CD14-positive monocyte (primary cell): ENCODE measurements around the gene RASSF6. TPM values are rescaled to one million over a fixed set of nuclear protein-coding genes. Genes with fewer than 3 reads are reported as not detected.

Source experiments
- DNase-seq, 3 donors: peaks; one replicate each; pipeline ENCODE4 v3.0.0-alpha.2; 2011 to 2022
- H2AFZ ChIP-seq: 2 replicates; pipeline ENCODE4 v1.6.0; 2012; ENCODE audit warnings: mild to moderate bottlenecking, low read depth, low read length, inconsistent platforms; ENCODE audit not compliant: insufficient read depth, poor library complexity, severe bottlenecking
- H3K27ac ChIP-seq, 2 donors: 1 replicate in 1 of 2; 2 replicates in 1 of 2; pipeline ENCODE4 v1.5.1; 2012 to 2013; ENCODE audit warnings: low read length in 2 of 2, control low read depth in 1 of 2, inconsistent platforms in 1 of 2, low read depth in 1 of 2, mild to moderate bottlenecking in 1 of 2
- H3K27me3 ChIP-seq, 2 donors: one replicate each; pipeline versions ENCODE4 v1.6.0 to v1.6.1; 2011 to 2013; ENCODE audit warnings: low read length in 2 of 2; ENCODE audit not compliant: control insufficient read depth in 2 of 2, insufficient read depth in 2 of 2
- H3K36me3 ChIP-seq, 2 donors: replicated peaks in 1 of 2; 1 replicate in 1 of 2; 2 replicates in 1 of 2; pipeline versions ENCODE4 v1.5.1 to v1.6.1; 2012 to 2013; ENCODE audit warnings: low read length in 2 of 2, control low read depth in 1 of 2, inconsistent platforms in 1 of 2, mild to moderate bottlenecking in 1 of 2; ENCODE audit not compliant: insufficient read depth in 2 of 2, control insufficient read depth in 1 of 2
- H3K4me1 ChIP-seq, 2 donors: 1 replicate in 1 of 2; 2 replicates in 1 of 2; pipeline versions ENCODE4 v1.5.1 to v1.6.1; 2012 to 2013; ENCODE audit warnings: low read length in 2 of 2, control low read depth in 1 of 2, inconsistent platforms in 1 of 2, mild to moderate bottlenecking in 1 of 2, moderate library complexity in 1 of 2; ENCODE audit not compliant: insufficient read depth in 2 of 2, control insufficient read depth in 1 of 2
- H3K4me2 ChIP-seq: replicated peaks from 2 replicates; pipeline ENCODE3; 2012; ENCODE audit warnings: low read length, moderate library complexity, mild to moderate bottlenecking; ENCODE audit not compliant: poor library complexity, severe bottlenecking; ENCODE audit errors: extremely low read depth
- H3K4me3 ChIP-seq, 3 experiments: fragments of 200-600 bp in 1 of 3; sonication (generic) in 1 of 3; replicated peaks in 1 of 3; 1 replicate in 2 of 3; 2 replicates in 1 of 3; pipeline ENCODE4 v1.5.1; 2011 to 2013; ENCODE audit warnings: low read length in 3 of 3, mild to moderate bottlenecking in 3 of 3, control low read depth in 2 of 3, low read depth in 2 of 3, inconsistent platforms in 1 of 3, moderate library complexity in 1 of 3
- H3K79me2 ChIP-seq: 2 replicates; pipeline ENCODE4 v1.6.0; 2012; ENCODE audit warnings: mild to moderate bottlenecking, control low read depth, inconsistent platforms, low read length, moderate library complexity; ENCODE audit not compliant: insufficient read depth
- H3K9ac ChIP-seq: 2 replicates; pipeline ENCODE4 v1.6.0; 2017; ENCODE audit warnings: low read length, mild to moderate bottlenecking; ENCODE audit not compliant: insufficient read depth, poor library complexity, severe bottlenecking
- H3K9me3 ChIP-seq, 2 donors: replicated peaks in 1 of 2; 1 replicate in 1 of 2; 2 replicates in 1 of 2; pipeline versions ENCODE4 v1.5.1 to v1.6.1; 2012 to 2013; ENCODE audit warnings: low read length in 2 of 2, control low read depth in 1 of 2; ENCODE audit not compliant: control insufficient read depth in 1 of 2, insufficient read depth in 1 of 2
- H4K20me1 ChIP-seq: 2 replicates; pipeline ENCODE4 v1.6.0; 2012; ENCODE audit warnings: mild to moderate bottlenecking, low read length, control low read depth, moderate library complexity; ENCODE audit not compliant: insufficient read depth
- H3K27ac Mint-ChIP-seq, 7 donors: one replicate each; pipeline ENCODE4 v1.8.0; 2020; ENCODE audit warnings: mild to moderate bottlenecking in 7 of 7, mixed read lengths in 7 of 7, moderate library complexity in 6 of 7, inconsistent platforms in 2 of 7
- H3K27me3 Mint-ChIP-seq, 3 donors: one replicate each; pipeline ENCODE4 v1.8.0; 2021 to 2022; ENCODE audit warnings: low read depth in 3 of 3, mild to moderate bottlenecking in 3 of 3, mixed read lengths in 3 of 3, moderate library complexity in 3 of 3, inconsistent platforms in 1 of 3
- H3K36me3 Mint-ChIP-seq, 2 donors: one replicate each; pipeline ENCODE4 v1.8.0; 2020; ENCODE audit warnings: mixed read lengths in 2 of 2, inconsistent platforms in 1 of 2, mild to moderate bottlenecking in 1 of 2
- H3K4me1 Mint-ChIP-seq: one replicate; pipeline ENCODE4 v1.8.0; 2020; ENCODE audit warnings: mild to moderate bottlenecking, mixed read lengths
- H3K4me3 Mint-ChIP-seq, 2 donors: one replicate each; pipeline ENCODE4 v1.8.0; 2020; ENCODE audit warnings: mild to moderate bottlenecking in 2 of 2, mixed read lengths in 2 of 2, moderate library complexity in 1 of 2
- H3K9me3 Mint-ChIP-seq, 7 donors: one replicate each; pipeline ENCODE4 v1.8.0; 2020 to 2022; ENCODE audit warnings: mixed read lengths in 7 of 7, mild to moderate bottlenecking in 6 of 7, moderate library complexity in 6 of 7, inconsistent platforms in 2 of 7
- CTCF ChIP-seq: fragments of 200-600 bp; IDR thresholded peaks from one replicate; pipeline ENCODE4 v1.8.0; 2022; ENCODE audit warnings: antibody characterized with exemption, mild to moderate bottlenecking
- WGBS: methylation state at CpG from one replicate; pipeline ENCODE4 v1.1.5; 2013; ENCODE audit warnings: missing lambda C conversion rate; ENCODE audit not compliant: insufficient coverage; 5-methylcytosine and 5-hydroxymethylcytosine counted together
- intact Hi-C, 2 donors: fragments of 100-400 bp; cut with micrococcal nuclease; formaldehyde crosslinking; loops; one replicate each; pipeline versions ENCODE4 v1.15.0 to v1.15.1; 2023
- polyA plus RNA-seq, 3 donors: library from polyadenylated mRNA; depleted of rRNA in 1 of 3; unstranded in 2 of 3; stranded (reverse) in 1 of 3; fragments of 300-500 nt in 2 of 3; fragments of >200 nt in 1 of 3; fragmentation: Illumina TruSeq in 2 of 3; gene quantifications; 1 replicate in 2 of 3; 2 replicates in 1 of 3; pipeline ENCODE4 v1.2.3, GENCODE V29; 2012 to 2021

The RASSF6 gene
- polyA plus RNA-seq, 3 donors = not detected

- WGBS = no CpG with 5 or more reads among the region's 6 CpGs
- Histone ChIP-seq H3K4me2 (no peak overlapping the region), H3K9me3 (no peaks in the 10 kb centered on the region), H3K79me2 (no peaks in the 10 kb centered on the region), H3K4me1 (no peaks in the 10 kb centered on the region), H3K36me3 (no peaks in the 10 kb centered on the region), H3K4me3 (no peak overlapping the region), H3K9ac (no peak overlapping the region), H3K27me3 (no peaks in the 10 kb centered on the region), H2AFZ (peak overlapping the region; percentile 48), H4K20me1 (no peaks in the 10 kb centered on the region), H3K27ac (no peak overlapping the region)
- Mint-ChIP-seq H3K9me3 (peaks cover 0 to 4% (median 0%) of the 10 kb centered on the region in 7 donors), H3K27ac (peak overlapping the region in 1 of 7 donors; percentile 31), H3K4me3 (no peak overlapping the region), H3K4me1 (peaks cover 5% of the 10 kb centered on the region), H3K27me3 (no peaks in the 10 kb centered on the region), H3K36me3 (no peaks in the 10 kb centered on the region)
- peak; percentile 75 for TF ChIP-seq CTCF
- DNase-seq = peak; percentile 48 to 76 (median 65)
- intact Hi-C loops = loop anchor here in 1 of 2 donors (10.0 kb wide), 2 partner anchors 62 to 372 kb away; partner anchors contain the start of gene CXCL3
Observed at GRCh38 chr4:73662709-73663546, 42.7 kb upstream of the RASSF6 start.

- no peak overlapping the region for H3K4me3 Mint-ChIP-seq
- peaks cover 0 to 4% (median 0%) of the 10 kb centered on the region in 7 donors for H3K9me3 Mint-ChIP-seq
- no peak overlapping the region for H3K4me3 ChIP-seq
- no CpG with 5 or more reads among the region's 2 CpGs for WGBS
- DNase-seq = peak; percentile 6 to 72 (median 28)
- H3K4me1 ChIP-seq = no peaks in the 10 kb centered on the region
- H3K27ac ChIP-seq = no peak overlapping the region
- H3K4me1 Mint-ChIP-seq = peaks cover 5% of the 10 kb centered on the region
- no peak overlapping the region for H2AFZ ChIP-seq
- H3K9ac ChIP-seq = no peak overlapping the region
- H3K36me3 ChIP-seq = no peaks in the 10 kb centered on the region
- intact Hi-C loops = loop anchor here in 1 of 2 donors (10.0 kb wide), 2 partner anchors 63 to 373 kb away; partner anchors contain the start of gene CXCL3
- H3K9me3 ChIP-seq = no peaks in the 10 kb centered on the region
- peaks cover 0 to 2% (median 0%) of the 10 kb centered on the region in 3 donors for H3K27me3 Mint-ChIP-seq
- H3K4me2 ChIP-seq = no peak overlapping the region
- no peaks in the 10 kb centered on the region for H3K79me2 ChIP-seq
- H3K27ac Mint-ChIP-seq = no peak overlapping the region
- H3K36me3 Mint-ChIP-seq = no peaks in the 10 kb centered on the region
- no peak for TF ChIP-seq CTCF
- H4K20me1 ChIP-seq = no peaks in the 10 kb centered on the region
- H3K27me3 ChIP-seq = no peaks in the 10 kb centered on the region
Observed at GRCh38 chr4:73661646-73662119, 41.4 kb upstream of the RASSF6 start.
